ENCODE data around the gene KLKB1.

GRCh38 chr4:186264660-186265059 is 37.4 kb downstream of the KLKB1 start:
- TF ChIP-seq, protein P1, sequence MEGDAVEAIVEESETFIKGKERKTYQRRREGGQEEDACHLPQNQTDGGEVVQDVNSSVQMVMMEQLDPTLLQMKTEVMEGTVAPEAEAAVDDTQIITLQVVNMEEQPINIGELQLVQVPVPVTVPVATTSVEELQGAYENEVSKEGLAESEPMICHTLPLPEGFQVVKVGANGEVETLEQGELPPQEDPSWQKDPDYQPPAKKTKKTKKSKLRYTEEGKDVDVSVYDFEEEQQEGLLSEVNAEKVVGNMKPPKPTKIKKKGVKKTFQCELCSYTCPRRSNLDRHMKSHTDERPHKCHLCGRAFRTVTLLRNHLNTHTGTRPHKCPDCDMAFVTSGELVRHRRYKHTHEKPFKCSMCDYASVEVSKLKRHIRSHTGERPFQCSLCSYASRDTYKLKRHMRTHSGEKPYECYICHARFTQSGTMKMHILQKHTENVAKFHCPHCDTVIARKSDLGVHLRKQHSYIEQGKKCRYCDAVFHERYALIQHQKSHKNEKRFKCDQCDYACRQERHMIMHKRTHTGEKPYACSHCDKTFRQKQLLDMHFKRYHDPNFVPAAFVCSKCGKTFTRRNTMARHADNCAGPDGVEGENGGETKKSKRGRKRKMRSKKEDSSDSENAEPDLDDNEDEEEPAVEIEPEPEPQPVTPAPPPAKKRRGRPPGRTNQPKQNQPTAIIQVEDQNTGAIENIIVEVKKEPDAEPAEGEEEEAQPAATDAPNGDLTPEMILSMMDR (conservative IDR thresholded peaks at IDR 0.05 in 1 of 2, IDR thresholded peaks at IDR 0.05 in 1 of 2; ENCODE audit: low read depth in 1 of 2, low read length in 2 of 2), result no peak
- no peak for TF ChIP-seq EZH2 (IDR thresholded peaks at IDR 0.05; ENCODE audit: low read length, missing control alignments)

Measured in fibroblast of lung (primary cell).